Muscle layer of duodenum (tissue), 2 donors: ENCODE measurements around the gene ACSBG1.

ENCODE experiments used
- H3K27ac ChIP-seq: one replicate; pipeline ENCODE4 v1.7.0; 2013; ENCODE audit warnings: mild to moderate bottlenecking, low read length
- H3K27me3 ChIP-seq: one replicate; pipeline ENCODE4 v1.7.0; 2013; ENCODE audit warnings: low read depth, mild to moderate bottlenecking, control low read depth, low read length
- H3K36me3 ChIP-seq, 2 donors: one replicate each; pipeline ENCODE4 v1.7.0; 2013; ENCODE audit warnings: low read length in 2 of 2, control low read depth in 1 of 2, mild to moderate bottlenecking in 1 of 2; ENCODE audit not compliant: insufficient read depth in 2 of 2, control insufficient read depth in 1 of 2
- H3K4me1 ChIP-seq, 2 donors: one replicate each; pipeline ENCODE4 v1.7.0; 2013; ENCODE audit warnings: low read length in 2 of 2, mild to moderate bottlenecking in 2 of 2, control low read depth in 1 of 2, moderate library complexity in 1 of 2; ENCODE audit not compliant: insufficient read depth in 2 of 2, control insufficient read depth in 1 of 2
- H3K4me3 ChIP-seq, 2 donors: one replicate each; pipeline ENCODE4 v1.7.0; 2013; ENCODE audit warnings: low read length in 2 of 2, low read depth in 1 of 2, mild to moderate bottlenecking in 1 of 2
- H3K9me3 ChIP-seq, 2 donors: one replicate each; pipeline ENCODE4 v1.7.0; 2013; ENCODE audit warnings: low read length in 2 of 2, control low read depth in 1 of 2, mild to moderate bottlenecking in 1 of 2; ENCODE audit not compliant: control insufficient read depth in 1 of 2
- donor health status: healthy.

ACSBG1 gene

GRCh38 chr15:78197632-78198031 lies 36.7 kb downstream of the ACSBG1 start:
- Histone ChIP-seq H3K27ac (no peak overlapping the region), H3K36me3 (no peaks in the 10 kb centered on the region), H3K4me3 (no peak overlapping the region), H3K9me3 (no peaks in the 10 kb centered on the region), H3K27me3 (no peaks in the 10 kb centered on the region), H3K4me1 (no peaks in the 10 kb centered on the region)

DNA sequence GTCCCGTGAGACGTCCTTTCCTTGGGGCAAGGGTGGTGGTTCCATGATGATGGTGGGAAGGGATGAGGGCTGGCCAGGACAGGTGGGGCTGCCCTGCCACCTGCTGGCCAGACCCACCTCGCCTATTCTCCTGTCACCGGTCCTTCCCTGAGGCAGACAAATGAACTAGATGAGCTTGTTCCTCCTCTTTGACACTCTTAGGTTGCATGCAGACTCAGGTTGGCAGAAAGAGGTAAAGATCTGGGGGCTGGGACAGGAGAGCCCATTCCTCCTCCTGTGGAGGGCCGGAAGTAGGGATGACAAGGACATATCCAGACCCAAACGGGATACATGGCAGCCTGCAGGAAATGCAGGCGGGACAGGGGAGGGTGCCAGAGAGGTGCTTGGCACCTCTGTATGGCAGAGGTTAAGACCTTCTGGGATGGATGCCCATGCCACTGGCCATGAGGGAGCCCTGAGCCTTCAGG lies 38.6 kb downstream of the ACSBG1 start:
- no peaks in the 10 kb centered on the region for H3K27me3 ChIP-seq
- H3K9me3 ChIP-seq = peaks cover 0 to under 1% of the 10 kb centered on the region in 2 donors
- H3K4me3 ChIP-seq = no peak overlapping the region
- H3K4me1 ChIP-seq = no peaks in the 10 kb centered on the region
- H3K36me3 ChIP-seq = no peaks in the 10 kb centered on the region
- no peak overlapping the region for H3K27ac ChIP-seq

- Histone ChIP-seq H3K27me3 (no peaks in the 10 kb centered on the region), H3K9me3 (peaks cover 0 to 4% of the 10 kb centered on the region in 2 donors), H3K4me3 (no peak overlapping the region)
These were observed 39.8 kb downstream of the ACSBG1 start for GRCh38 chr15:78194568-78194925.

GRCh38 chr15:78193731-78194567 lies 40.4 kb downstream of the ACSBG1 start:
- H3K36me3 ChIP-seq = no peaks in the 10 kb centered on the region
- no peaks in the 10 kb centered on the region for H3K4me1 ChIP-seq

More at GRCh38 chr15:78194568-78194925, 39.8 kb downstream of the ACSBG1 start:
- Histone ChIP-seq H3K27ac (no peak overlapping the region), H3K36me3 (no peaks in the 10 kb centered on the region), H3K4me1 (no peaks in the 10 kb centered on the region)

GRCh38 chr15:78192826-78193594 lies 41.4 kb downstream of the ACSBG1 start:
- no peaks in the 10 kb centered on the region for H3K36me3 ChIP-seq
- no peaks in the 10 kb centered on the region for H3K27me3 ChIP-seq
- H3K4me3 ChIP-seq = no peak overlapping the region
- no peaks in the 10 kb centered on the region for H3K4me1 ChIP-seq
- H3K27ac ChIP-seq = no peak overlapping the region
- peaks cover 0 to 4% of the 10 kb centered on the region in 2 donors for H3K9me3 ChIP-seq

More at GRCh38 chr15:78193731-78194567, 40.4 kb downstream of the ACSBG1 start:
- H3K9me3 ChIP-seq = peaks cover 0 to 4% of the 10 kb centered on the region in 2 donors
- no peak overlapping the region for H3K4me3 ChIP-seq
- no peaks in the 10 kb centered on the region for H3K27me3 ChIP-seq
- no peak overlapping the region for H3K27ac ChIP-seq

DNA sequence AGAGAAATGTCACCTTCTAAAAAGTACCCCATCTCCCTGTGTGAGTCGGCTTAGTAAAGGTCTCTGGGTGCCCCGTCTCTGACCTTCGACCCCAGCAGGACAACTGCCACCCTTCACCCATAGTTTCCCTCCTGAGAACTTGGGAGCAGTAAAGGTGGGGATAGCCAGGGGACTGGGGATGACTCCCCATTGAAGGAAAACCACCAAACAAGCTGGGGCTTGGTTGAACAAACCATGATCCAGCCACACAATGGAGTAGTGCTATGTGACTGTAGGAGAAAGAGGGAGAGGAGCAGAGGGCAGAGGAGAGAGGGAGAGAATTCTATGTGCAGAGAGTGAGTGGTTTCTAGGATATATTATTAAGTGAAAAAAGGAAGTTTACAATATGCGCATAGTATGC lies 51.5 kb downstream of the ACSBG1 start:
- H3K4me3 ChIP-seq = no peak overlapping the region
- no peaks in the 10 kb centered on the region for H3K4me1 ChIP-seq
- H3K36me3 ChIP-seq = no peaks in the 10 kb centered on the region
- H3K27me3 ChIP-seq = no peaks in the 10 kb centered on the region
- H3K27ac ChIP-seq = no peak overlapping the region
- no peaks in the 10 kb centered on the region for H3K9me3 ChIP-seq

- H3K9me3 ChIP-seq = no peaks in the 10 kb centered on the region
These were observed 52.0 kb downstream of the ACSBG1 start for GRCh38 chr15:78182336-78182700.

DNA sequence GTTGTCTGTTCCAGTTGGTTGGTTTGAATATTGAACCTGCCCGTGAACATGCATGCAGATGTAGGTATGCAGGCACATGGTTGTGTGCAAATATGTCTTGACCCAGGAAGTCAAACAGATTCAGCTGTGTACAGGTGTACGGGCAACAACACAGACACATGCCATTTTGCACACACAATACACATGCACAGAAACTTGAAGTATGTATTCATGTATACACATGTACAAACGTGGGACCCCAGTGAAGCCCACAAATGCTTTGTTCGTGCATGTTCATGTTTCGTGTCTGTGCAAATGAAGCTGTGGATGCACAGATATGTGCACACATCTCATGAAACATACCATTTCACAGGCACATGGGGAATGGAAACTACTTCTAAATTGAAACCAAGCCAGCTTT lies 54.5 kb downstream of the ACSBG1 start:
- H3K9me3 ChIP-seq = no peaks in the 10 kb centered on the region
- H3K27ac ChIP-seq = no peak overlapping the region
- no peaks in the 10 kb centered on the region for H3K4me1 ChIP-seq
- no peak overlapping the region for H3K4me3 ChIP-seq
- no peaks in the 10 kb centered on the region for H3K36me3 ChIP-seq
- no peaks in the 10 kb centered on the region for H3K27me3 ChIP-seq

More at GRCh38 chr15:78182336-78182700, 52.0 kb downstream of the ACSBG1 start:
- Histone ChIP-seq H3K27me3 (no peaks in the 10 kb centered on the region), H3K27ac (no peak overlapping the region), H3K36me3 (no peaks in the 10 kb centered on the region), H3K4me3 (no peak overlapping the region), H3K4me1 (no peaks in the 10 kb centered on the region)

DNA sequence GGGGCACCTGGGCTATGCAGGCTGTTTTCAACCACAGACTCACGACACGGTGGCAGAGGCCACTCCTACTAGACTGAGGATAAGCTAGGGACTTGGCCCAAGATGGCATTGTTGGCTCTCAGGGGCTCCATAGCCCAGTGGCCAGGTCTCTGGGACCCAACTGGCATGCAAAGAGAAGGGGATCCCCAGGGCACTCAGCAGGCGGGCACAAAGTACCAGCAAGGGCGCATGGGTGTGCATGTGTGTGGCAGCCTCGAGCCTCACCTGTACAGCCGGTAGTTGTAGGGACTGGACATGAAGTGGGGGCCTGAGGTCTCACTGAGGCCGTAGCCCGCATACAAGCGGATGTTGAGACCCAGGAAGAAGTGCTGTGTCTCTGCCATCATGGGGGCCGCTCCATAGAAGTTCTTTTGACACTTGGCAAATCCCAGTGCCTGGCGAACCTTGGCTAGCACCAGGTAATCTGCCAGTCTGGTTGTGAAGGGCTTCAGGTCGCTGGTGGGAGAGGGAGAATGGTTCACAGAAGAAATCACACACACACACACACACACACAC lies 55.0 kb downstream of the ACSBG1 start:
- H3K4me1 ChIP-seq = no peaks in the 10 kb centered on the region
- H3K27me3 ChIP-seq = no peaks in the 10 kb centered on the region
- no peak overlapping the region for H3K27ac ChIP-seq
- no peaks in the 10 kb centered on the region for H3K9me3 ChIP-seq
- H3K36me3 ChIP-seq = no peaks in the 10 kb centered on the region
- H3K4me3 ChIP-seq = no peak overlapping the region

DNA sequence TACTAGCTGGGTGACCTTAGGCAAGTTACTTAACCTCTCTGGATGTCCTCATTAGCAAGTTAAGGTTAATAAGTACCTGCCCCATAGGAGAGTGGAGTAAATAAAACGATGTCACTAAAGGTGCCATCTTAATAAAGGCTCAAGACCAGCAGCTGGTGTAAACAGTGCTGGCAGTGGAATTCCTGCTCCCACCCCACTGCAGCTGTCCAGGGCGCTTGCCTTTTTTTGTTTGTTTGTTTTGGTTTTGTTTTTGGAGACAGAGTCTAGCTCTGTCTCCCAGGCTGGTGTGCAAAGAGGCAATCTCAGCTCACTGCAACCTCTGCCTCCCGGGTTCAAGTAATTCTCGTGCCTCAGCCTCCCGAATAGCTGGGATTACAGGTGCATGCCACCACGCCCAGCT lies 56.3 kb downstream of the ACSBG1 start:
- H3K36me3 ChIP-seq = peaks cover 0 to 9% of the 10 kb centered on the region in 2 donors
- H3K4me3 ChIP-seq = no peak overlapping the region
- H3K27me3 ChIP-seq = no peaks in the 10 kb centered on the region
- H3K4me1 ChIP-seq = no peaks in the 10 kb centered on the region
- H3K9me3 ChIP-seq = no peaks in the 10 kb centered on the region
- H3K27ac ChIP-seq = no peak overlapping the region

DNA sequence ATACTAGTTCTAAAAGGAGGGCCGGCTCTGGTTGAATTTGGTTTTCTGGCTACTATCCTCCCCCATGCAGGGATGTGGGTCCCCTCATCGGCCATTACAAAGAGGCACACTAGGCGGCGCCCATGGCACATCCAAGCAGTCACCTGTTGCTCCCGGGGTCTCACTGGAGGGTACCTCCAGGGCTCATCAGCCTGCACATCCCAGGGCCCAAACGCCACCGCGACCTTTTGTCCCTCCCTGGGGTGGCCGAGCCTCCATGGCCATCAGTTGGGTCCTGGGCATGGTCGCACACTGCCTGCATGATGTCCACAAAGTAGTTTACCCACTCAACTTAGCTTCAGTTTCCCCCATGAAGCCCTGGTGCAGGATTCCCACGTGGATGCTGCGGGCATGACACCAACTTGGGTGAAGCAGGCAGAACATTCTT lies 56.9 kb downstream of the ACSBG1 start:
- no peak overlapping the region for H3K4me3 ChIP-seq
- no peaks in the 10 kb centered on the region for H3K27me3 ChIP-seq
- no peaks in the 10 kb centered on the region for H3K9me3 ChIP-seq
- H3K36me3 ChIP-seq = peaks cover under 1 to 12% of the 10 kb centered on the region in 2 donors
- no peak overlapping the region for H3K27ac ChIP-seq
- H3K4me1 ChIP-seq = no peaks in the 10 kb centered on the region
